SKM-1 (cell line): ENCODE data around the gene PNO1.
"Not testable (repeated sequence)": the region's sequence is repeated elsewhere in the genome, so short reads cannot be mapped to it uniquely, and the experiment has no call there.

Source experiments
- DNase-seq: peaks from one replicate; lab custom pipeline; 2025; ENCODE audit not compliant: unreplicated experiment; lab: John Stamatoyannopoulos, UW

PNO1 gene

GRCh38 chr2:68157402-68158133, at the start of gene PNO1:
Gene PNO1 (plus strand): TSS chr2:68157888. CDS start chr2:68157935, 47 bp downstream.
- peak; percentile 83 for DNase-seq

DNA sequence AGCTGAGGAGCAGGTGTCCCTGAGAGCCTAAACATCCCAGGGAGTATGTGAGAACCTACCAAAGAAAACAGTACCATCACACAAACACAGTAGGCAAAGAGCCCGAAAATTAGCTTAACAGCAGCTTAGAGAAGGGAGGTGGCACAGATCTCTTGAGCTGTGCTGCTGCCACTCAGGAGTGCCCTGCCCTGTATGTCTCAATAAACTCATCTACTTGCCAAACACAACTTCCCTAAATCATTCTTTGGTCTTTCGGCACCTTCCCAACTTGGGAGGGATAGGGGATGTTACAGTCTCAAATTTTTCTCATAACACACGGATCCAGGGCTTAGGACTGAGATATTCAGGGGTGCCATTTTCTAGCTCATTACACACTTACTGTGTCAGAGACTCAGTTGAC, 49.6 kb upstream of the PNO1 start:
- peak; percentile 38 for DNase-seq

DNA sequence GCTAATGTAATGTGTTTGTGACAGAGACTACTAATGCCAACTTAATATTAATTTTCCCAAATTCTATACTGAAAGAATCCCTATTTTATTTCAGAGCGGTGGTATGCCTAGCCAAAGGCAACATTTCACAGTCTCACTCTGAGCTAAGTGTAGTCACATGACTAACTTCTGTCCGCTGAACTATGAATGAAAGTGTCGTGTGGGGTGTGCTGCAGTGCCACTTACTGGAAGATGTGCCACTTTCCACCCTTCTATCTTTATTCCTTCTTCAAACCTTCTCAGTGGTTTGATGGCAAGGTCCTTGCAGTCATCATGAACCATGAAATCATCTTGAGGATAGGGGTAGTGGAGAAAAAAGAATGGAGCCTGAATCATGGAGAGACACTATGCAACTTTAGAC, 47.6 kb upstream of the PNO1 start:
- no peak for DNase-seq

- DNase-seq = no peak
Observed at GRCh38 chr2:68115965-68116364, 41.7 kb upstream of the PNO1 start.

DNA sequence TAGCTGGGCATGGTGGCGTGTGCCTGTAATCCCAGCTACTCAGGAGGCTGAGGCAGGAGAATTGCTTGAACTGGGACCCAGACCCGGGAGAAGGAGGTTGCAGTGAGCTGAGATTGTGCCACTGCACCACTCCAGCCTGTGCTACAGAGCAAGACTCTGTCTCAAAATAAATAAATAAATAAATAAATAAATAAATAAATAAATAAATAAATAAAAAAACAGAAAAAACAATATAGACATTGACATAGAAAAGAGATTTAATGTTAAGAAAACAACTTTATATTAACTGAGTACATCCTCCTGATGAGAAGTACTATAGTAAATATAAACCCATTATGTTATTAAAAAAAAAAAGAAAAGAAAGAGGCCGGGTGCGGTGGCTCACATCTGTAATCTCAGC, 39.8 kb upstream of the PNO1 start:
- DNase-seq = not testable (repeated sequence)

DNA sequence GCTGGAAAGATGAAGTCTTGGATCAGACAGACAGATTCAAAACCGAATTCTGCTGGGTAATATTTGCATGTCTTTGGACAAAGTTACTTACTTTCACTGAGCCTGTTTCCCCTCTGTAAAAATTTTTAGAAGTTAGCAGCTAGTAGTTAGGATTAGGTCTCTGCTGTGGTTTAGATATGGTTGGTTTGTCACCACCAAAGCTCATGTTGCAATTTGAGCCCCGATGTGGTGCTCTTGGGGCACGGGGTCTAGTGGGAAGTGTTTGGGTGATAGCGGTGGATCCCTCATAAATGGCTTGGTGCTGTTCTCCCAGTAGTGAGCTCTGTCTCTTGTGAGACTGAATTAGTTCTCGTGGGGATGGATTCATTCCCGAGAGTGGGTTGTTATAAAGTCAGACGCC, 38.9 kb upstream of the PNO1 start:
- no peak for DNase-seq

GRCh38 chr2:68119504-68119903, 38.2 kb upstream of the PNO1 start:
- no peak for DNase-seq

- DNase-seq = peak; percentile 27
Observed at GRCh38 chr2:68121873-68122679, 35.6 kb upstream of the PNO1 start.

DNA sequence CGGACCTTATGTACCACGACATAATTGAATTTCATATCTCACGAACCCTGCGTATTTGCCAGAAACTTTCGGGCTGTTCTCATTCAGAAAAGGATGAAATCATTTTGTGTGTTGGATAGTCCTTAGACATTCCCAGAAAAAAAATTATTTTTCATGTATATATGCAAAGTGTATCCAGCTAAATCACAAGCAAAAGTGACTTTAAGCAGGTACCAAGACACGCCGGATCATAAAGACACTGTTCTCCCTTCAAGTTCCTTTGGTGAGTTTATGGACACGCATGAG, 35.1 kb upstream of the PNO1 start:
- DNase-seq = no peak

DNA sequence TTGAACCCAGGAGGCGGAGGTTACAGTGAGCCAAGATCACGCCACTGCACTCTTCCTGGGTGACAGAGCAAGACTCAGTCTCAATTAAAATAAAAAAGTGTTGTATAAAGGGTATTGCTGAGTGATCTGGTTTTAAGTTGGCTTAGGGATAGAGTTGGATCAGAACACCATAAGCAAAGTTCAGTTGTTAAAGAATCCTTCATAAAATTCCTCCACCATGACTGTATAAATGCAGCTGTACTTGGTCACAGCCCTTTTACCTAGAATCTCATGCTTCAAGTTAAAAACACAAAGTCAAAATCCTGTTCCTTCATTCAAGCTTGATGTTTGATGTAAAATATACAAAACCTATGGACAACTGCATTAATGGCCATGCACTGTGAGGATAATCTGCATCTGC, 33.4 kb upstream of the PNO1 start:
- no peak for DNase-seq

DNA sequence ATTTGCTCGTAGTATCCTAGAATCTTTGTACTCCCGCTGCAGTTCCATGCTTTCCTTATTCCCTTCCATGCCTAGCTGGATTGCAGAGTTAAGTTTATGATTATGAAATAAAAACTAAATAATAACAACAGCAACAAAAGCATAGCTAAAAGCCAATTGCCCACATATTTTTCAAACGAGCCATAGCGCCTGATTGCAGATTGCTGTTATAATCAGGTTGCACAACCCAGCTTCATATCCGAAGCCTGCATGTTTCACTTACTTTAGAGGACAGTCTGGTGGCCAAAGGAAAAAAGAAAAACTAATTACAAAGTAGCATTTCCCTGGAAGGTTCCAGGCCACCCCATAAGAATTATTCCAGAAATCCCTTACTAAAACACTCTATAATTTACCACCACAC, 31.9 kb upstream of the PNO1 start:
- no peak for DNase-seq

DNA sequence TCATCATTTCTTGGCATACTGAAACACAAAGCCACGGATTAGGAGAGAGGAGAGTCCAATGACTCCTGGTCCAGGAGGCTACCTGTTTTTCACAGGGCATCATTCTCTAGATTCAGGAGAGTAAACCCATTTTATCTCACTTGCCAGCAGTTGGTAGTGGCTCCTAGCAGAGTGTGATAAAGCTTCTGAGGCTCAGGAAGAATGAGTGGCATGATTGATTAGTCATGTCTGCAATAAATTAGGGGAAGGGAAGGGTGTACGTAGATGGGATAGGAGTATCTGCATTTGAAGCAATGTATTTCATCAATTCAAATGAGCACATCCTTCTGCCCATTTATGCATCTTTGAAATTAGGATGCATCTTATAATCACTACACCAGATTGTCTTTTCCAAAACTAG, 31.1 kb upstream of the PNO1 start:
- no peak for DNase-seq

- no peak for DNase-seq
Observed at GRCh38 chr2:68127358-68128242, 30.1 kb upstream of the PNO1 start.

DNA sequence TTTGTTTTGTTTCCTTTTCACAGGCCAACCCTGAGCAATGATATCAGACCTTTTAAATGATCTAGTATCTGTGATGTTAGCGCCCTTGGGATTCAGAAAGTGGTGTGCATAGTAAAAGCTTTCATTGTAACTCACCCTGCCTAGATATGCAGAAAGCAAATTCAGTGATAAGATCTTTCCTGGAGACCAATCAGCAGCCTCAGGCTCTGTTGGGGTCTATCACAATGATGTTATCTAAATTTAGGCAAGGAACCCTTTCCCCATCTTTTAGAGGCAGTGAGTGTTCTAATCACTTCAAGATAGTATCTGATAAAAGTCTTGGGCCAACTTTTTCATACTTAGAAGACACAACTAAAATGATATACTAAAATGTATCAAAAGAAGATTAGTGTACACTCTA, 23.6 kb upstream of the PNO1 start:
- no peak for DNase-seq

DNA sequence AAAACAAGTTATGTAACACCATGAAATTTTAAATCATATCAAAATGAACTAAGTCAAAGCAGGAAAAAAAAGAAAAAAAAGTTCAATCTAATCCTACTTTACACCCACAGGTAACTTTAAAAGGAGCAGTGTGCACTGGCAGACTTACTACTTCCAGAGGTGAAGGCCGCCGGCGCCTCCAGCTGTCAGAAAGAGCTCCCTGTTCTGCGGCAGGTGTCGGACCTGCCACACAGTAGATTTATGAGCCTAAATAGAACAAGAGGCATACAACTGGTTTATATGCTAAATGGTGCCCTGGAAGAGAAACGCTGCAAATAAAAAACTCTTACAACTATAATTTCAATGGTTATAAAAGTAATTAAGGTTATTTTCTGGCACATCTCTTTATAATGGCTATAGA, 23.1 kb upstream of the PNO1 start:
- no peak for DNase-seq

DNA sequence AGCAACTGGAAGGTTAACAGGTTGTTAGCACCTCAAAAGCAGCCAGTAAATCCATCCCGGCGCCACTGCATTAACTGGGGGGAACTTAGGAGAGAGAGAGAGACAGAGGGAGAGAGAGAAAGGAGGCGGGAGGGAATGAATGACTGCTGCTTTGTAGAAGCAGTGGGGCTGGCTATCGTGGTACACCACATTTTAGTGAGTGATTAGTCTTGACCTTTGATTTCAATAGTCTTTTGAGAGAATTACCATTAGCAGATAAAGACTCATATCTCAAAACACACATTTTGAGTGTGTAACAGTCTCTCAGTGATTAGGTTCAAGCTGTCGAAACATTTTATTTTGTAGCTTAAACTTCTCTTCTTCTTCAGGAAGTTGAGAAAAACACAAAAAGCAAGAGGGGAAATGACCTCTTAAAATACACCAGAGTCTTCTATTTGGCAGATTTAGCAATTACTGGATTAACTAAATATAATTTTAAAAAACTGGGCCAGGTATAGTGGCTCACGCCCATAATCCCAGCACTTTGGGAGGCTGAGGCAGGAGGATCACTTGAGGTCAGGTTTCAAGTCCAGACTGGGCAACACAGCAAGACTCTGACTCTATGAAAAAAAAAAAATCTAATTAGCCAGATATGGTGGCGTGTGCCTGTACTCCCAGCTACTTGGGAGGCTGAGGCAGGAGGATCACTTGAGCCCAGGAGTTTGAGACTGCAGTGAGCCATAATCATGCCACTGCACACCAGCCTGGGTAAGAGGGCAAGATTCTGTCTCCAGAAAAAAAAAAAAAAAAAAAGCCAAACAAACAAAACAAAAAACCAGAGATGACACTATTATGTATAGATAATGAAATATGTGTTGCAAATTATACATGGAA, 22.0 kb upstream of the PNO1 start:
- no peak for DNase-seq

DNA sequence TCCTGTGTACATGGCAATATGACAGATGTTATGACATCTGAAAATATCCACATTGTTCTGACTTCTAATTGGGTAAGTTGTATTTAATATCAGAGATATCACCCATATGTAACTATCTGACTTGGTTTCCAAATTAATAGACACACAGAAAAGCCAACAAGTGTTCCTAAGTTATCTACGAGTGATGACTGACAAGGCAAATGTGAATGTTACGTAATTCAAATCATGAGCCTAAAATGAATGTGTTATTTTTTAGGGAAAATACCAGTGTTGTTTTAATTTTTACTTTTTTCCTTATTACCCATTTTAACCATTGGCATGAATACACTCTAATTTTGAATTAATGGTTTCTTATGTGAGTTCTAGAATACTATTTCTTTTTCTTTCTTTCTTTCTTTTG, 15.8 kb upstream of the PNO1 start:
- no peak for DNase-seq

DNA sequence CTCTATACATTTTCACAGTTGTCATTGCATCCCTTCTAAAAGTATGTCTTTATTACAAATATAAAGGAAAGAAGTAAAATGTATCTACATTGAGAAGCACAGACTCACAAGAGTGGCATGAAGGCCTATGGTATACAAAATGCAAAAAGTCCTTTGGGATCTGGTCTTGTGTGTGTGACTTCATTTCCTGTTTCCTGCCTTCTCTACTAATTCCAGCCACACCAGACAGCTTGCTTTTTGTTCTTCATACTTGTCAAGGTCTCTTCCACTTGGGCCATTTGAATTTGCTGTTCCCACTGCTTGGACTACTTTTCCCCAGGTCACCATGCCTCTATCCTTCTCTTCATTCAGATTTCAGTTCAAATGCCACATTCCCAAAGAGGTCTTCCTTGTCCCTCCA, 6.7 kb upstream of the PNO1 start:
- DNase-seq = no peak

DNA sequence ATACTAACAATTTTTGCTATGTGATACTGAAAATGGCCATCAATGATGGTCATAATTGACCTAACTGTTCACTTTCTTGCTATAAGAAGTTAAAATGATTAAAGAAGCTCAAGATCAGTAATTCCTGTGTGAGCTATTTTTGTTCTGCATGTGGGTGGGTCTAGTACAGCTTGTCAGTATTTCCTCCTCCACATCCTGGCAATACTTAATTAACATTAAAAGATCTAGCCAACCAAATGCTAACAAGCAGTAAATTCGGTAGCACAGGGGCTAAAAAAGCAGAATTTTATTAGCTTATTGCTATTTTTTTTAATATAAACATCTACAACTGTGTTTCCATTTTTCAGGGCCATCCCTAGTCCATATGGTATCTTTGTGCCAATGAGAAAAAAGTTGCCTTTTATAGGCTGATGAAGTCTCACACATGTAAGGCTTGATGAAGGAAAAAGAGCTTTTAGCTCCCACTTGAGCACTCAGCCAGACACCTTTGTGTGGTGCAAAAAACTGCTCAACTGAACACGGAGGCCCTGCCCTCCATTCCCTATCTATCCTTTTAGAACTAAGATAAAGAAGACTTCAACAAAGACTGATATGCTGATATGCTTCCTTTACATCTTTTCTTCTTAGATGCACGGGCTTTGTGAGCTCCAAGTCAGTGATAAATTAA, 4.9 kb upstream of the PNO1 start:
- no peak for DNase-seq

GRCh38 chr2:68155618-68156017, 2.1 kb upstream of the PNO1 start:
- DNase-seq = no peak
